ENCODE results near the gene PIF1.

PIF1 gene, protein sequence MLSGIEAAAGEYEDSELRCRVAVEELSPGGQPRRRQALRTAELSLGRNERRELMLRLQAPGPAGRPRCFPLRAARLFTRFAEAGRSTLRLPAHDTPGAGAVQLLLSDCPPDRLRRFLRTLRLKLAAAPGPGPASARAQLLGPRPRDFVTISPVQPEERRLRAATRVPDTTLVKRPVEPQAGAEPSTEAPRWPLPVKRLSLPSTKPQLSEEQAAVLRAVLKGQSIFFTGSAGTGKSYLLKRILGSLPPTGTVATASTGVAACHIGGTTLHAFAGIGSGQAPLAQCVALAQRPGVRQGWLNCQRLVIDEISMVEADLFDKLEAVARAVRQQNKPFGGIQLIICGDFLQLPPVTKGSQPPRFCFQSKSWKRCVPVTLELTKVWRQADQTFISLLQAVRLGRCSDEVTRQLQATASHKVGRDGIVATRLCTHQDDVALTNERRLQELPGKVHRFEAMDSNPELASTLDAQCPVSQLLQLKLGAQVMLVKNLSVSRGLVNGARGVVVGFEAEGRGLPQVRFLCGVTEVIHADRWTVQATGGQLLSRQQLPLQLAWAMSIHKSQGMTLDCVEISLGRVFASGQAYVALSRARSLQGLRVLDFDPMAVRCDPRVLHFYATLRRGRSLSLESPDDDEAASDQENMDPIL

DNA sequence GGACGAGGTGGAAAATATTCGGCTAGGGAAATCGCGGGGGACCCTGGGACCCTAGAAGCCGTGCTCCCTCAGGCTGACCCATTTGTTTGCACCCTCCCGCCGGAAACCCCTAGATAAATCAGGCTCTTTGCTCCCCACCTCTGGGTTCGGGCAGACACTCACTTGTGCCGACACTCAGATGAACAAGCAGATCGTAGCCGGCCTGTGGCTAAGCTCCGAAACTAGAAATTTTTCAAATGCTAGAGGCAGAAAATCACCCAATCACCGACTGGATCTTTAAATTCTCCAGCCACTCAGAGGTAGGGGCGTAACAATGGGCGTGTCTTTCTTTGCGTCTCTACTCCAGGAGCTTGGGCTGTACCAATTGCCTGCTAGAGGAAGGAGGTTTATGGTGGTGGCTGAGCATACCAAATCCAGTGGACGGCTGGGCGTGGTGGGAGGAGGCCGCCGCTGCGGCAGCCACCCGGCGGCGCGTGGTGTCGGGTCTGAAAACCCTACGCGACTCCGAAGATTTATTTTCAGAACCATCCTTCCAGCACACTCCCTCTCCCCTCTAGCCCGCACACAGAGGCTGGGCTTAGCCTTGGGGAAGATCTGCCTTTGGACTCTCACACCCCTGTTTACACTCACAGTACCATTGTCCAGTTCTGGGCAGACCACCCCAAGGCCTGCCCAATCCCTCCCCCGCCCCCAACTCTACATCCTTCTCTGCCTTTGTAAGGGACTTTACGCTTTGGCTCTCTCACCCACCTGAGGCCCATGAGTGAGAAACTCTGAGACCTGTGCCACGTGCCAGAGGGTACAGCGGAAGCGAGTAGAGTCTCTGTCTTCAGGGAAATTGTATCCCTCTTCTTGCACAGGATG, at the start of gene PIF1:
Gene PIF1 (minus strand): TSS at position 217 of the 864 bp plus-strand sequence. CDS start 1,312 bp downstream, outside the sequence.
- peak; percentile 100 for DNase-seq

DNA sequence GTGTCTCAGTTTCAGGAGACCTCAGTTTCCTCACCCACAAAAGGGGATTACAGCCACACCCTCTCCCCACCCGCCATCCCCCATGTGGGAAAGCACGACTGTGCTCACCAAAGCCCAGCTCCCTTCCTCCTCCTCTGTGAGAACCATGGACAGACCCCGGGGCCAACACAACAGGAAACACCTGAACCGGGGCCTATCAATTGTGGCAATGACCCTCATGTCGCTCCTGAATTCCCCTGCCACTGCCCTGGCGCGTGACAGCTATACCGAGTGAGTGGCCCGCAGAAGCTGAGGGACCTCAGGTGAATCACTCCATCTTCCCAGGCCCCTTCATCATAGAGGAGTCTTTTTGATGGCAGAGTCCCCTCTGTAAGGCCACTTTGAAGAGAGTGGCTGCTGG, 44.9 kb upstream of the PIF1 start:
- no peak for DNase-seq

- no peak for DNase-seq
Measured at GRCh38 chr15:64869501-64869900, 44.1 kb upstream of the PIF1 start.

GRCh38 chr15:64865998-64866520, 40.6 kb upstream of the PIF1 start:
- peak; percentile 38 for DNase-seq

GRCh38 chr15:64865126-64865997, 39.9 kb upstream of the PIF1 start:
- no peak for DNase-seq

- no peak for DNase-seq
Measured at GRCh38 chr15:64864068-64864467, 38.6 kb upstream of the PIF1 start.

DNA sequence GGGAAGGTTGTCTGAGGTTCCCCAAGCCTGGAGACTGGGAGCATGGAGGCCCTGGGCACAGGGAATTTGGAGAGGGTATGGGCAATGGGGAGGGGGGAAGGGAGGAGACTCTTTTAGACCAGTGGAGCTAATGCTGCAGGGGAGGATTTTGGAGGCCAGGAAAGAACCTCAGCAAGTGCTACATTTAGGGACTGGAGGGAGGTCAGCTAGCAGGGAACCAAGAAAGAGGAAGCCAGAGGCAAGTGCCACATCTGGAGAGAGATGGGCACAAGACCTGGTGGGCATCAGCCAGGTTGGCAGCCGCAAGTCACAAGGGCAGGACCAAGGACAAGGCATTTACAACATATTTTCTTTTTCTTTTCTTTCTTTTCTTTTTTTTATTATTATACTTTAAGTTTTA, 37.0 kb upstream of the PIF1 start:
- DNase-seq = no peak

- no peak for DNase-seq
Measured at GRCh38 chr15:64861960-64862359, 36.5 kb upstream of the PIF1 start.

- DNase-seq = no peak
Measured at GRCh38 chr15:64861331-64861730, 35.9 kb upstream of the PIF1 start.

DNA sequence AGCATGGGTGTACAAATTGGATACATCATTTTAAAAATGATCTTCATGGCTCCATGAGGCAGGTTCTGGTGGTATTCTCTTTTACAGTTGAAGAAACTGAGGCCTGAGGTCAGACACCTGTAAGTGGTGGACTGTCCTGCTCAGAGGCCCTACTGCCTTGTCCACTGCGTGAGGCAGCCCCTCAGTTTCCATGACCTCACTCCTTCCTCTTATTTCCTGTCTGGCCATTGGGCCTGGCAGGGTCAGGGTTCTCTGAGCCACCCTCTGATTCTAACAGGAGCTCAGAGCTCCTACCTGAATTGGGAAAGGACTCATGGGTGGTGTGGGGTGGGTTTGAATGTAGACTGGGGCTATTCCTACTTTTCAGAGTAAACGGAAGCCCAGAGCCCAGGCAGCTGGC, 33.8 kb upstream of the PIF1 start:
- no peak for DNase-seq

DNA sequence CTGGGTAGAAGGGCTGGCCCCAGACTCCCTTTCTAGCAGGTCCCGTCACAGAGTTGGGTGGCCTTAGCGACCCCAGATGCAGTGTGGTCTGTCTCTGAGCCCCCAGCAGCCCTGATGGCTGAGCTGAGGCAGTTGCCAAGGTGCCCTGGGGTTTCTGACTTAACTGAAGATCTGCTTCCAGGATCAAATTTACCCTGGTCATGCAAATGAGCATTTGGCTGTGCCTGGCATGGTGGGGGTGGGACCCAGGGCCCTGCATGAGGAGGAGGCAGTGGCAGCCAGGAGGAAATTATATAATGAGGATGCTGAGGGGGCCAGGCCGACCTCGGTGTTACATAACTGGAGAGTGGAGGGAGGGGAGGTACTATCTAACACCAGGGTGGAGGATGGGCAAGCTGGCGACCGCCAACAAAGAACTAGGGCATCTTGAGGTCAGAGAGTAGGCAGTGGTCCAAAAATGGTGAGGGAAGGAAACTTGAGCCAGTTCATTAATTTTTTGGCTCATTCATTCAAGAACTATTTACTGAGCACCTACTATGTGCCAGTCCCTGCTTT, 32.7 kb upstream of the PIF1 start:
- DNase-seq = peak; percentile 66

- no peak for DNase-seq
Measured at GRCh38 chr15:64857421-64857820, 32.0 kb upstream of the PIF1 start.

GRCh38 chr15:64856429-64857145, 31.1 kb upstream of the PIF1 start:
- no peak for DNase-seq

DNA sequence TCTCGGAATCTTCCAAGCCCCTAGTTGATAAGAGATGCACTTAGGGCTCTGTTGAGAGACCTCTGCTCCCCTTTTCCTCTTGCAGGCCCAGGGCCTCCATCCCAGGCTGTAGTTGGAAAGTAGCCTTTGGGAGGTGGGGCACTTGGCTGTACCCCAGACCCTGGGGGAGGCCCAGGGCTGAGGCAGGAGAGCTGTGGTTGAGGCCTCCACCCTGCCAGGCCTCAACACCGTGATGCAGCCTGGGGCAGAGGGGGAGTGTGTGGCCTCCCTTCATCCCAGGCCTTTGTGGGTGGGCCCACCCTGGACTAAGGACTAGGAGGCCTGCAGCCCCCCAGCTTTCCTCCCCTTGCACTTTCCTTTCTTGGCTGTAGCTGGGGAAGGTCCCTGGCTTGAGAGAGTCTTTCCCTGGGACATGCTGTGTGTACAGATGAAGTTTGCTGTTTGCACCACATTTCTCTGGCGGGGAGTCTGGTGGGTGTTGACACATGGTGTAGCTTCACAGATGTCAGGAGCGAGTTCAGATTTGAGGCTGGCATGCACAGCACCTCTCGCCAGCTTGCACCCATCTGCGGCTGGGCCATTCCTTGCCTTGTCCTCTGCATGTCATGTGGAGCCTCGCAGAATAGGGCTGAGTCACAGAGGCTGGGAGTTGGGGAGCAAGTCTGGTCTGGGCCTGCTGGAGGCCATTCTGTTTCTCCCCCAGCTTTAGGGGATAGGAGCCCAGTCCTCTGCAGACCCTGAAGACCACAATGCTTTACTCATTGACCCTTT, 29.9 kb upstream of the PIF1 start:
- DNase-seq = peak; percentile 46

- DNase-seq = no peak
Measured at GRCh38 chr15:64854526-64854925, 29.1 kb upstream of the PIF1 start.

DNA sequence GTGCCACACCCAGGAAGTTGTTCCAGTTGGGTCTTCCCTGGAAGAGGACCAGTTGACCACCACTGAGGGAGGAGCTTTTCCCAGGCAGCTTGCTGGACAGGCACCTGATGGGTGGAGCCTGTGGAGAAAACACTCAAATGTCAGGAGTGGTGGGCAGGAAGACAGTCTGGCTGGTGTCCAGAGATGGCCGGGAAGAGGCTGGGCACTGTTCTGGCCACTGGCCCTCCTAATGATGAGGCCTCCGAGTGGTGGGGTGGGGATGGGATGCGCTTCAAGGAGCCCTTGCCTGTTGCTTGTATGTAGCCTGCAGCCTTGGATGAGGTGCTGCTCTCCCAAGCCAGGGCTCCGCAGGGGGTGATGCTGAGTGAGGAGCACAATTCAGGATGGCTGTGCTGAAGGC, 28.6 kb upstream of the PIF1 start:
- DNase-seq = no peak

DNA sequence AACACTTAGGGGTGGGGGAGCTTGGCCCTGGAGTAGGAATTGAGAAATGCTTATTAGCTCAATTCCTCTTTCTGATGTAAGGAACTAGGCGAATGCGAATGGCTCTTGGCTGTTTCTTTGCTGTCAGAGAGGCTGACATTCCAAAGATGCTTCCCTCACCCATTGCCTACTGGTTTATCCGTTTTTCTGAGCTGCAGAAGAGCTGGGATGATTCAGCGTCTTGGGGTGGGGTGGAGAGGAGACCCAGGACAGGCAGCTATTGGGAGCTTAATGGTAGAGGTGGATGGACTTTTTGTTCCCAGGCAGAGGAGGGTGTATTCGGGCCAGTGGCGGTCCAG, 26.0 kb upstream of the PIF1 start:
- no peak for DNase-seq

DNA sequence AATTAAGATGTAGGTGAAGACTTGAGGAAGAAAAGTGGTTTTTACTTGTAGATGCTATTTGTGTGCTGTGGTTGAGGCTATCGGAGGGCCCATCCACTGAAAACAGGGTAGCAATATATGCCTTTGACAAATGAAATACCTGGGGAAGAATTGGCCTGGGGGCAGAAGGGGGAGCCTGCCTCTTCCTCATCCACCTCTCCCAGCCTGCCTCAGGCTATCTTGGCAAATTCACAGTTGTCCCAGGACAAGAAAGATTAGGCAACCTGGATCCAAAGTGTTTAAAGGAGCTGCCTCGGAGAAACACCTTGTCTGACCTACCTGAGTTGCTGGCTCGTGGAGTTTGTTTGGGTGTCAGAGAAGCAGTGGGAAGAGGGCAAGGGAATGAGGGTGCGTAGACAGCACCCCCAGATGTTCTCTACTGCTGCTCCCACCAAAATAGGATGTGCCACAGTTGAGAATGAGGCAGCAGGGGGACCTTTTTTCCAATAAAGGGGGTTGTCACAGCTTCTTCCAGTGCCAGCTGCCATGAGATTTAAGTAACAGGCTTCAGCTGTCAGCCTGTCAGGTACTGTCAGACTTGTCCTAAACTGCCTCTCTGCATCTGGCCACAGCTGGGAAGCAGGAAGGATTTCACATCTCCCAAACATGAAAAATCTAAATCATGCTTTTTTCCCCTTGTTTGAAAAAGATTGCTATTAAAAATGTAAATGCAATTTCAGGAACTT, 25.5 kb upstream of the PIF1 start:
- DNase-seq = no peak

GRCh38 chr15:64847876-64848716, 22.6 kb upstream of the PIF1 start:
- no peak for DNase-seq
